B cell (primary cell): ENCODE results near the gene UTP25. TPM values are rescaled to one million over a fixed set of nuclear protein-coding genes. Genes with fewer than 3 reads are reported as not detected.
A peak's percentile ranks its signal among the peaks of the same experiment; 100 is the strongest.

ENCODE experiments used
- ATAC-seq: fragments of 200-7000 bp; cut with Tn5 transposase; one replicate; pipeline ENCODE4 v1.10.0; 2021; ENCODE audit warnings: low read depth, mild to moderate bottlenecking, moderate number of reproducible peaks, moderate library complexity
- CTCF ChIA-PET: fragments of 350-600 bp; sonication (Branson Sonifier 250); formaldehyde crosslinking; loops from one replicate; lab custom pipeline; 2021; ENCODE audit warnings: antibody characterized with exemption, inconsistent platforms; lab: Charles Lee
- POLR2A ChIA-PET: fragments of 350-600 bp; sonication (Branson Sonifier 250); formaldehyde crosslinking; loops from one replicate; lab custom pipeline; 2021; ENCODE audit warnings: antibody characterized with exemption; lab: Charles Lee
- DNase-seq: peaks from one replicate; pipeline ENCODE4 v3.0.0; 2013
- H2AFZ ChIP-seq: 2 replicates; pipeline ENCODE4 v1.6.1; 2012; ENCODE audit warnings: mild to moderate bottlenecking, low read depth, low read length; ENCODE audit not compliant: insufficient read depth, poor library complexity, severe bottlenecking
- H3K27ac ChIP-seq, 2 donors: 1 replicate in 1 of 2; 2 replicates in 1 of 2; pipeline ENCODE4 v1.5.1; 2012 to 2013; ENCODE audit warnings: low read length in 2 of 2, mild to moderate bottlenecking in 2 of 2, moderate library complexity in 1 of 2
- H3K27me3 ChIP-seq, 4 experiments: fragments of 200-600 bp in 1 of 4; sonication (generic) in 1 of 4; replicated peaks in 1 of 4; 1 replicate in 2 of 4; 2 replicates in 2 of 4; pipeline versions ENCODE4 v1.6.1 to v1.7.0; 2013 to 2016; ENCODE audit warnings: low read length in 3 of 4, mild to moderate bottlenecking in 2 of 4, mixed read lengths in 1 of 4, moderate library complexity in 1 of 4; ENCODE audit not compliant: insufficient read depth in 4 of 4, control insufficient read depth in 3 of 4; ENCODE audit errors: control extremely low read depth in 1 of 4
- H3K36me3 ChIP-seq, 2 experiments: replicated peaks in 1 of 2; 1 replicate in 1 of 2; 2 replicates in 1 of 2; pipeline versions ENCODE4 v1.6.1 to v1.7.1; 2013; ENCODE audit warnings: low read length in 1 of 2; ENCODE audit not compliant: insufficient read depth in 2 of 2, control insufficient read depth in 1 of 2; ENCODE audit errors: control extremely low read depth in 1 of 2, extremely low read depth in 1 of 2
- H3K4me1 ChIP-seq, 2 donors: fragments of 200-600 bp in 1 of 2; sonication (generic) in 1 of 2; 1 replicate in 1 of 2; 2 replicates in 1 of 2; pipeline versions ENCODE4 v1.5.1 to v1.6.1; 2013 to 2017; ENCODE audit warnings: low read length in 2 of 2; ENCODE audit not compliant: control insufficient read depth in 2 of 2, insufficient read depth in 2 of 2
- H3K4me2 ChIP-seq: replicated peaks from 2 replicates; pipeline ENCODE3; 2012; ENCODE audit warnings: mild to moderate bottlenecking, low read depth, low read length; ENCODE audit not compliant: poor library complexity, severe bottlenecking
- H3K4me3 ChIP-seq, 5 experiments: fragments of 200-600 bp in 1 of 5; sonication (generic) in 1 of 5; 1 replicate in 3 of 5; 2 replicates in 2 of 5; pipeline versions ENCODE4 v1.5.1 to v1.7.0; 2011 to 2016; ENCODE audit warnings: low read length in 4 of 5, mild to moderate bottlenecking in 4 of 5, low read depth in 2 of 5, control low read depth in 1 of 5, moderate library complexity in 1 of 5; ENCODE audit not compliant: insufficient read depth in 1 of 5; ENCODE audit errors: control extremely low read depth in 1 of 5, extremely low read depth in 1 of 5
- H3K79me2 ChIP-seq: fragments of 200-600 bp; sonication (generic); one replicate; pipeline ENCODE4 v1.6.0; 2016; ENCODE audit warnings: low read length; ENCODE audit not compliant: control insufficient read depth, insufficient read depth
- H3K9ac ChIP-seq: fragments of 200-600 bp; sonication (generic); 2 replicates; pipeline ENCODE4 v1.6.1; 2017; ENCODE audit warnings: mild to moderate bottlenecking, low read length, moderate library complexity
- H3K9me3 ChIP-seq, 3 donors: one replicate each; pipeline versions ENCODE4 v1.6.1 to v1.7.1; 2013; ENCODE audit warnings: low read length in 2 of 3; ENCODE audit not compliant: control insufficient read depth in 2 of 3, insufficient read depth in 1 of 3; ENCODE audit errors: control extremely low read depth in 1 of 3
- H4K20me1 ChIP-seq: 2 replicates; pipeline ENCODE4 v1.6.0; 2012; ENCODE audit warnings: mild to moderate bottlenecking, low read length; ENCODE audit not compliant: insufficient read depth, control insufficient read depth, poor library complexity, severe bottlenecking
- H3K27ac Mint-ChIP-seq: one replicate; pipeline ENCODE4 v1.8.0; 2021; ENCODE audit warnings: mixed read lengths
- H3K27me3 Mint-ChIP-seq: one replicate; pipeline ENCODE4 v1.8.0; 2021; ENCODE audit warnings: mixed read lengths
- H3K4me1 Mint-ChIP-seq: one replicate; pipeline ENCODE4 v1.8.0; 2021; ENCODE audit warnings: mixed read lengths
- H3K4me3 Mint-ChIP-seq: one replicate; pipeline ENCODE4 v1.8.0; 2021; ENCODE audit warnings: mixed read lengths
- H3K9me3 Mint-ChIP-seq: one replicate; pipeline ENCODE4 v1.8.0; 2022; ENCODE audit warnings: mixed read lengths; ENCODE audit not compliant: insufficient read depth
- CTCF ChIP-seq: fragments of 200-600 bp; IDR thresholded peaks from one replicate; pipeline ENCODE4 v1.8.0; 2022; ENCODE audit warnings: antibody characterized with exemption, mild to moderate bottlenecking
- EZH2 ChIP-seq: IDR thresholded peaks from 2 replicates; pipeline ENCODE4 v1.6.1; 2012; ENCODE audit warnings: borderline replicate concordance, low read depth, mild to moderate bottlenecking, moderate library complexity, low read length; ENCODE audit not compliant: insufficient read depth, poor library complexity, severe bottlenecking
- WGBS: methylation state at CpG from one replicate; pipeline ENCODE4 v1.1.5; 2013; ENCODE audit warnings: missing lambda C conversion rate; ENCODE audit not compliant: insufficient coverage; 5-methylcytosine and 5-hydroxymethylcytosine counted together
- intact Hi-C: fragments of 100-400 bp; cut with micrococcal nuclease; formaldehyde crosslinking; loops from one replicate; pipeline ENCODE4 v1.10.0; 2022
- polyA plus RNA-seq: library from polyadenylated mRNA; depleted of rRNA; stranded (reverse); fragments of >200 nt; gene quantifications from 2 replicates; pipeline ENCODE4 v1.2.3, GENCODE V29; 2012
- total RNA-seq, 2 donors: library from RNA; stranded (reverse); fragments of 120-200 nt in 1 of 2; gene quantifications; 1 replicate in 1 of 2; 2 replicates in 1 of 2; pipeline versions ENCODE4 v1.2.3 to v1.2.4, GENCODE V29; 2013 to 2022

The UTP25 gene
- total and polyA plus RNA-seq, 2 donors (not counting 1 experiment from before 2014, with no cell fraction given): 6.2 to 16.6 TPM

- Histone ChIP-seq H3K79me2 (peaks cover 6% of the 10 kb centered on the region), H3K27ac (no peak overlapping the region), H3K4me1 (no peaks in the 10 kb centered on the region), H3K4me3 (no peak overlapping the region), H3K36me3 (peaks cover 8 to 87% of the 10 kb centered on the region in 2 experiments), H2AFZ (no peak overlapping the region), H3K9ac (no peak overlapping the region), H4K20me1 (peaks cover 7% of the 10 kb centered on the region), H3K27me3 (no peaks in the 10 kb centered on the region), H3K9me3 (no peaks in the 10 kb centered on the region), H3K4me2 (no peak overlapping the region)
- POLR2A ChIA-PET: no interaction called here
- Mint-ChIP-seq H3K4me3 (no peak overlapping the region), H3K27me3 (no peaks in the 10 kb centered on the region), H3K27ac (peak overlapping the region; percentile 75), H3K9me3 (no peaks in the 10 kb centered on the region), H3K4me1 (peaks cover 7% of the 10 kb centered on the region)
- intact Hi-C loops: no loop called here
- ATAC-seq (peak; percentile 63), DNase-seq (peak; percentile 32)
- TF ChIP-seq EZH2 (no peak), CTCF (peak; percentile 53)
- CTCF ChIA-PET: interaction anchor here (0.9 to 2.2 kb wide), 5 partner anchors 8 to 28 kb away, joined by 3 to 10 read pairs (median 4); no protein-coding TSS in a partner anchor
- 100% methylated on average over 1 of the region's 6 CpGs for WGBS
Measured at GRCh38 chr1:209850342-209850979, 22.7 kb downstream of the UTP25 start.

GRCh38 chr1:209853676-209854075 is 25.9 kb downstream of the UTP25 start:
- no peaks in the 10 kb centered on the region for H3K27me3 ChIP-seq
- H3K9ac ChIP-seq: no peak overlapping the region
- no peak for DNase-seq
- H3K4me1 ChIP-seq: no peaks in the 10 kb centered on the region
- no peak overlapping the region for H3K4me2 ChIP-seq
- CTCF ChIA-PET: interaction anchor here (1.0 to 1.2 kb wide), 3 partner anchors 17 to 161 kb away, joined by 3 to 4 read pairs (median 3); no protein-coding TSS in a partner anchor
- POLR2A ChIA-PET: no interaction called here
- no peaks in the 10 kb centered on the region for H3K79me2 ChIP-seq
- no peak overlapping the region for H3K4me3 ChIP-seq
- H3K36me3 ChIP-seq: peaks cover 11 to 68% of the 10 kb centered on the region in 2 experiments
- H3K27ac Mint-ChIP-seq: no peak overlapping the region
- H3K9me3 ChIP-seq: peaks cover 0 to 4% (median 0%) of the 10 kb centered on the region in 3 donors
- no peaks in the 10 kb centered on the region for H4K20me1 ChIP-seq
- H3K27me3 Mint-ChIP-seq: no peaks in the 10 kb centered on the region
- no peak for TF ChIP-seq EZH2
- TF ChIP-seq CTCF: no peak
- H3K4me3 Mint-ChIP-seq: no peak overlapping the region
- peaks cover 7% of the 10 kb centered on the region for H3K4me1 Mint-ChIP-seq
- no peak for ATAC-seq
- WGBS: 97% methylated on average over 2 of the region's 2 CpGs
- no peak overlapping the region for H3K27ac ChIP-seq
- H2AFZ ChIP-seq: no peak overlapping the region
- no peaks in the 10 kb centered on the region for H3K9me3 Mint-ChIP-seq
- intact Hi-C loops: no loop called here
